GM18867 (cell line): Measurements from ENCODE around the gene CALCOCO1.

ENCODE experiments used
- ATAC-seq: cut with Tn5 transposase; IDR thresholded peaks from one replicate; pipeline ENCODE4 v1.9.1; 2021; ENCODE audit warnings: mild to moderate bottlenecking, moderate library complexity; ENCODE audit not compliant: unreplicated experiment

CALCOCO1 gene

DNA sequence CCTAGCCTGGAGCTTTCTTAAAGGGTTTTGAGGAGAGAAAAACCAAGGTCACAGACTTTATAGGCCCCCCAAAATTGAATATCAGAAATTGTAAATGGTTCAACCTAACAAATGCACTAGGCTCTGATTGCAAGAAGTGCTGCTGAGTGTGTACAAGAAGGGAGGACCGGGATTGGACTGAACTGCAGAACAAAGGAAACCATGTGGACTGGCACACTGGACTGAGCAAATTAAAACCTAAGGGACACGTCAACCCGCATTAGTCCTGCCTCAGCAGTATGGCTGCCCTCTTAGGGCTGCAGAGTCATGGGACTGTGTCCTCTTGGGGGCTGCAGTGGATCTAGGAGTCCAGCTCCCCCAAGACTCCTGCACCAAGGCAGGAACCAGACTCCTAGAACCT lies 25.4 kb upstream of the CALCOCO1 start:
- no peak for ATAC-seq

DNA sequence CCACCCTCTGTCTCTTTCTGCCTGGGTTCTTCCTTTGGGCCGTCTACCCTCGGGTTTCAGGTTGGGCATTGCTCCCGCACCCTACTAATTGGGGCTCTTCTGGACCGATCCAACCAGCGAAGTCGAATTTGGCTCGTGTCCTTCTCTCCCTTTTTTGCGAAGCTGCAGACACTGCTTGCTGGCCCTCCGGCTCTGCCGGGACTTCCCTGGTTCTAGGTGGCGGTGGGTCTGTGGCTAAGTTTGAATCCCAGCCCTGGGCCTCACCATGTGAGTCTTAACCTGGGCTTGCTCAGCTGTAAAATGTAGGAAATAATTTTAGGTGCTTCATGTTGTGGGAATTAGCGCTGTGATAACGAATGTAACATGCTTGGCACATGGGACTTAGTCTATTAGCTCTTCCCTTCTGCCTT lies 24.9 kb upstream of the CALCOCO1 start:
- ATAC-seq: no peak

DNA sequence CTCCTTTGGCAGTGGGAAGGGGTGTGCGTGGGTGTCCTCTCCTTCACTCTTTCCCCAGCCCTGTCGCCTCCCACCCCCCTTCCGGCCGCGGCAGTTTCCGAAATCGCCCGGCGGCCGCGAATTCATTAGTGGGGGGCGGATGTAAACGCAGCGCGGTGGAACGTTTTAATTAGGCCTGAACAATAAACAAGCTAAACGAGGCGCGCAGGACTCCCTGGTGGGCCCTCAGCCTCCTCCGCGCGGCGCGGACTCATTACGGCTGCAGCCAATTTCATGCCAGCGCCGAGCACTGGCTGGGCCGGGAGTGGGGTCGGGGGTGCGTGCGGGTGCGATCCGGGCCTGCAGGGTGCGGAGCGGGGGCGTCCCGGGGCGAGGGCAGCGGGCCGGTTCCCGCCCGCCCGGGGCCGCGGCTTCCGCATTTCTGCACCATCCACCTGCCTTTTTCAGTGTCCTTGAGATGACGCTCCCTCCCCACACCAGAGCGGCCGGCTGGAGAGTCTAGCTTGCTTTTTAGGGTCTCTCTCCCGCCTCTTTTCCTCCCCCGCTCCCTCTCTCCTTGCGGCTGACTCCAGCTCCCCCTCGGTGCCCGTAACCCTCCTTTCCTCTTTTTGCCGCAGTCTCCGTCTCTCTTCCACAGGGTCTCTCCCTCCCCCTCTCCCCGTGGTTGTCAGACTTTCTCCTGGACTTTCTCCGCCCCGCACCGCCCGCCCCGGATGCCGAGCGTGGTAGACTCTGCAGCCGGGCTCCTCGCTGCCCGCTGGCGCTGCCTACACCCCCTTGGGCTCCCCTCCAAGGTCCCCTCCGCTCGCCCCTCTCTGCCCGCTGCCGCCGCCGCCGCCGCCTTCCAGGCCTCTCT lies 24.3 kb upstream of the CALCOCO1 start, which contains the start of gene CISTR:
Gene CISTR (minus strand): TSS at position 644 of the 856 bp plus-strand sequence.
- peak; percentile 33 for ATAC-seq

DNA sequence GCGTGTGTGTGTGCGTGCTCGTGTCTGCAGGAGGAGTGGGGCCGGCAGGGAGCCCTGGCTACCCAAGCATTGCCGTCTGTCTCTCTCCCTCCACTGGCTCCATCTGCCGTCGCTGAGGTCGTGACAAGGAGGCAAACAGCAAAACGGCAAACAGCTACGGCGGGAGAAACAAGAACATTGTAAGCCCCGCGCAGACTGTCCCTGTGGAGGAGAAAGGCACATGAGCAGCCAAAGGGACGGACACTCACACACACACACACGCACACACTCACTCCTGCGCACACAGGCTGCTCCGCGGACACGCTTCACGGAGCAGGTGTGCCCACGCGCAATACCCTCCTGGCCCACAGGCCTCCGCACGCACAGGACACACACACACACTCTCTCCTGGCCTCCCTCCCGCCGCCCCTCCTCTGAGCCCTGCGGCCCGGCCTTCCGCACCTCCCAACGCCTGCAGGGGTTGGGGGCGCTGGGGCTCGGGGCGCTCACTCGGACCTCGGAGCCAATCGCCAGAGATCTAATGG lies 23.6 kb upstream of the CALCOCO1 start:
- peak; percentile 27 for ATAC-seq

DNA sequence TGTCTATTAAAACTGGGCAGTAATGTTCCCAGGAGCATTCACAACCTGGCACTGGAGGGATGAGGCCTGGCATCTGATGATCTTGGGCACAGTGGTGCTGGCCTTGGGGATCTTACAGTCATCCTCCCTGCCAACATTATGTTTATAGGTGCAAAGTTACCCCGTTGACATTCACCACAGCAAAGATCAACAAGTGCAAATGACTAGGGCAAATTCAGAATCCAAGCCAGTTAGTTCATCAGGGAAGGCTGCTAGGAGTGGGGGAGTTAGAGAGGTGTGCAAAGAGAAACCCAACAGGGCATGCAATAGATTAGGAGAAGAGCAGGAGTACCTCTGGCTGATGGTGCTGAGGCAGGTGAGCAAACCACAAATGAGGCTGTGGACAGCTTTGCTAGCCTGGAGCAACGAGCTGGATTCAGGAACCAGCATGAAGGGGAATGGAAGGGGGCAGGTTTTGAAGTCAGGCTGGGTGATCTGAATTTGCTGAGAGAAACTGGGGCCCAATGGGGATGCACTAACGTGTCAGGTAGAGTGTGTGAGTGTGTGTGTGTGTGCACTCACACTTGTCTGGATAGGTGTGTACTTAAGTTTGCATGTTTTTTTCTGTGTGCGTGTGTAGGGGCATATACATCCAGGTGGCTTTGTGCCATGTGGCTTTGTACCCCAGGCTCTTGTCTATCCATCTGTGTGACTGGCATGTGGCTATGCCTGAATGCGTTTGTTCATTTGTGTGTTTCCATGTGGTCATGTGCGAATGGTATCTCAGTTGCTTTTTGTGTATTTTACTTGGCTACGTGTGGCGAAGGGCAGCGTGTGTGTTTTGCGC lies 22.9 kb upstream of the CALCOCO1 start:
- no peak for ATAC-seq

DNA sequence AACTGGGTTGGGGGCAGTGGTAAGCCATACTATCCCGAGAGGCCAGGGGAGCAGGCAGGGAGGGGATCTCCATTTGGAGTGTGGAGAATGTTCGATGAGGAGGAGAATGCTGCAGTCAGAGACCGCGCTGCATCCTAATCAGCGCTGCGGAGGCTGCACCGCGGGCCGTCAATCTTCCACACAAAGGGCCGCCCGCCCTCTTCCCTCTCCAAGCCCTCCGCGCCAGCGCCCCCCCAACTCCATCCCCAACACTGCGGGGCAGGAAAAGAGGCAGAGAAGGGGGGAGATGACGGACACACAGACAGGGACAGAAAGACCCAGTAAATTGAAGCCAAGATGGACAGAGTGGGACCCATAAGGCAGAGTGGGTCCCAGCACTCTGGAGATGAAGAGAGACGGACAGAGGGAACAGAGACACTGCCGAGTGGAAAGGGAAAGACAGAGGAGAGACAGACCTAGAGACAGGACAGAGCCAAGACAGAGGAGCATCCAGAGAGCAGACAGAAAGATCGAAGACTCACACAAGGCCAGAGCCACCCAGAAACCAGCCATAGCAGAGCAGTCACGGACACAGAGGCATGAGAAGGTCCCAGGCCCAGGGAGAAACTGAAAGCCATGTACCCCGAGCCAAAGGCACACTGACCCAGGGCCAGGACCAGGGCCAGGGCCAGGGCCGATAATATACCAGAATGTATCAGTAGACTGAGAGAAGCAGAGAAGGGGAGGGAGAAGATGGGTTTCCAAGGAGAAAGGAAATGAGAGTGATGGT lies 21.0 kb upstream of the CALCOCO1 start:
- no peak for ATAC-seq

DNA sequence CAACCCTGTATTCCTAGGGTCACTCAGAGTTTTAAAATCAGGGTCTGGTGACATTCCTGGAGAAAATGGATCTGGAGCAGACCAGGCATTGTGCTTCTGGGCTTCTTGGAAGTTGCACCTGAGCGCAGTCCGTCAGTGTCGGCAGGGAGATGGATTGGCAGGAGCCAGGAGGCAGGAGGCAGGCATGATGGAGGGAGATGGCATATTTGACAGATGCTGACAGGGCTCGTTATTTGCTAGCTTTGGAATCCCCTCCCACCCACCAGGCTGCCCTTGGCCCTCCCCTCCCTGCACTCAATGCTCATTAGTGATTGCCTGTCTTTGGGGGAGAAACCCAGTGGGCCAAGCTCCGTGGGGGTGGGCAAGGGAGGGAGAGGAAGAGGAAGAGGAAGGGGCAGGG lies 19.8 kb upstream of the CALCOCO1 start:
- ATAC-seq: no peak

DNA sequence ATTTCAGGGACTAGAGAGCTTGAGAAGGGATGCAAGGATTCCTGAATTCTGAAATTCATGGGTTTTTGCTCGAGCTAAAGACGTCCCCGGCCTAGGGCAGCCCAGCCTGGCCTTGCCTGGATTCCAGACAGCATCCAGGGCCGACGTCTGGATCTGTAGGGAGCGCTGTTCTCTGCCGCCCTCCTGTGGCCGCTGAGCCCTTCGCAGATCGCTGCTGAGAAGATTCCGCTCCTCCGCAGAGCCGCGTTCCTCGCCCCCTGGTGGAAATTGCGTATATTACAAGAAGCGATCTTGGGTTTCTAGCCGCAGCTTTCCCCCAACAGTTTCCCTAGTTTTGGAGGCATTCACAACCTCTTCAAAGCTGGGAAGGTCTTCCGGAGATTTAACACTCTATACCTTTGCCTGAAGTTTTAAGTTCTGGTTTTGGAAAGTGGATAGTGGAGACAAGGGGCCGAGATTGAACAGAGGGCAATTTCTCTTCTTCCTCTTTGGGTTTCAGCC lies 19.4 kb upstream of the CALCOCO1 start:
- ATAC-seq: peak; percentile 44

DNA sequence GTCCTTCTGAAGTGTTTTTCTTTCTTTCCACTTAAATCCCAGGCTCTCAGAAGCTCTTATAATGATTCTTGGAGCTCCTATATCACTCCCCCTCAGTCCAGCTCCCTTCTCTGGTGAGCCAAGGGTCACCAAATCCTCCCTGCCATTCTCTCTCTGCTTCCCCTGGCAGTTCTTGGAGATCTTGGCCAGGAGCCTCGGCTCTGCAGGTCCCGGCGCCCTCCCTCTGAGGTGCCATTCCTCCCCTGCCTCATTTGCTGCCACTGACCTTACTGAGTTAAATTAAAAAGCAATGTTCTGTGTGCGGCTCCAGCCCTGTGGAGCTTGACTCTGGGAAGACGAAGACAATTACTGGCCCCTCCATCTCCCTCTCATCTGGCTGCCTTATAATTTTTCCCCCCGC lies 17.5 kb upstream of the CALCOCO1 start:
- ATAC-seq: no peak

DNA sequence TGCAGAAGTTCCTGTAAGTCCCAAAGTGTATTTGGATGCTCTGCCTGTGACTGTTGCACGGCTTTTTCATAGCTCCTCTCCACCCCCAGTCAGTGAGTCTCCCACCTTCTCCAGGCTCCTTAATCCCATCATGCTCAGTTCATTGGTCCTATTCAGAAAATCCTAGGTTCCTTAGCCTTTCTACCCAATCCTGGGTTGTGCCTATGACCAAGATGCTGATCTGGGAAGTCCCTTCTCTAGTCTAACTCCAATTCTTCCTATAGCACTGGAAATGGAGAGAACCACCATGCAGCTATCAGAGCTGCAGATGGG lies 16.8 kb upstream of the CALCOCO1 start:
- no peak for ATAC-seq

DNA sequence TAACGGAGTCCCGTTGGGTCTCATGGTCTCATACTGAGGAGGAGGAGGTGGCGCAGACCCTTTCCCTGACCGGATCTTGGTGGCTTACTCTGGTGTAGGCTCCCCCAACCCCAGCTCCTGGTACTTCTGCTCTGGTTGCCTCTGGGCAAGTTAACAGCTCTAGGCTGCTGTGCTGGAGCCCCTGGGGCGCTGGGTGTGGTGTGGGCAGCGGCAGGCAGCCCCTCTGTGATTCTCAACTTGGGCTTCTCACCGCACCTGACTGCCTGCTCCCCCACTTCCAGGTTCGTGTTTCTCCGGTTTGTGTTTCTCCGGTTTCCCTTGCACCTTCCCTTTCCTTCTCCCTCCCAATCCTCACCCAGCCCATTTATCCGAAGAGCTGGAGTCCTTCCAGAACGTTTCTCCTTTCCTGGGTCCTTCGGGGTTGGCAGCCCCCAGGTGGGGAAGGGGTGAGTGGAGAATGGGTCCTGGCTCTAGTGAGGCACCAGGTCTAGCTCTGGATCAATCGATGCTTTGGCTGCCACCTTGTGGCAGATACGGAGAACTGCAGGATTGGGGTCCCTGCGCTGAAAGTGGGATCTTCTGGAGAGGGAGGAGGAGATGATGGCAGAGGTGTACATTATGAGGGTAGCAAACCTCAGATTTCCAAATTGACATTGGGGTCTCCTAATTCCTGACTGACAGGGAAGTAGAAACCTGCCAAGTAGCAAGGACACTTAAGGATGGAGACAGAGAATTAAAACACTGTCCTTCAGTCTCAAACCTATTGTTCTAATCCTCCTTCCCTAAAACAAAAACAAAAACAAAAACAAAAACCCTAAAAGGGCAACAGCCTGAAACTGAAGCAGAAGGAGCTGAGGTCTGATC lies 16.2 kb upstream of the CALCOCO1 start:
- ATAC-seq: no peak

DNA sequence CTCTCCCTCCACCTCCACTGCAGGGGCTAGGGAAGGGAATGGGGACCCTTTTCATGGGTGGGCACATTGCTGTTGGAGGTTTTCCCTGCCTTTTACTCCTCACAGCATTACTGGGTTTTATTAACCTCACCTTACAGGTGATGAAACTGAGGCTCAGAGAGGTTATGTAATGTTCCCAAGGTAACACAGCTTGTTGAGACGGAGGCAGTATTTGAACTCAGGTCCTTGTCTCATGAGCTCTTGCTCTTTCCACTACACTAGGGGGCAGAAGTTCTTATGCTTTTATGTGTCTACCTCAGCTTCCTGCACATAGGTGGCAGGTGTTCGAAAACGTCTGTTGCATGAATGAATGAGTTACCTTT lies 12.9 kb upstream of the CALCOCO1 start:
- no peak for ATAC-seq

DNA sequence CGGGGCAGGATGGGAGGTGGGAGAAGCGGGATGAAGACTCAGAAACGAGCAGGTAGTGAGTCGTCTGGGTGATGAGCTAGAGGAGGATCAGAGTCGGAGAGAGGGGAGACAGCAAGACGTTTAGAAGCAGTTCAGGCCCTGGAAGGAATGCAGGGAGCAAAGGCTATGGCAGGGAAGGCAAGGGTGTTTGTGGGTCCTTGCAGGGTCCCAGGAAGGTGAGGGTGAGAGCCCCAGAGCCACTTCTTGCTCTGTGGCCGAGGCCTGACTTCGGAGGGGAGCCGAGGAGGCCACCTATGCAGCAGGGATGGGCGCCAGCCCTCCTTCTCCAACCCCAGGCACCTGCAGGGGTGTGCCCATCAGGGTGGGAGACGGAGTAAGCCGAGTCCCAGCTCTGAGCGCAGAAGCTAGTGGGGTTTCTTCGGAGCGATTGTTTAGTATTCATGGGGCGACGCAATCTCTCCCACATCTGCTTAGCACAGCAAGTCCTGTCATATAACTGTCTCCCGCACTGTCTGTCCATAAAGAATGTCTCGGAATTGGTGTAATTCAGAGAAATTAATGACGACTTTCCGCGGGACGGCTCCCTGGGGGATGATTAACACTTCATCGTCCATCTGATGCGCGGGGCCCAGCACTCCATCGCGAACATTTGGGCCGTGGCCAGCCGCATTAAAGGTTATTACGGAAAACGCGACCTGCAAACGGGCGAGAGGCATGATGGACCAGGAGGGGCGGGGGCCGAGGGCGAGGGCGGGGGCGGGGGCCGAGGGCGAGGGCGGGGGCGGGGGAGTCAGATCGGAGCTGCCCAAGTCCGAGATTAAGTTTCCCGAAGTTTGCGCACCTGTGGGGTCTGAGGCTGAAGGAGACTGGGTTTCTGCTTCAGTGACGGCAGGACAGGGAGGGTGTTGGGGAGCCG lies 12.2 kb upstream of the CALCOCO1 start:
- ATAC-seq: no peak

DNA sequence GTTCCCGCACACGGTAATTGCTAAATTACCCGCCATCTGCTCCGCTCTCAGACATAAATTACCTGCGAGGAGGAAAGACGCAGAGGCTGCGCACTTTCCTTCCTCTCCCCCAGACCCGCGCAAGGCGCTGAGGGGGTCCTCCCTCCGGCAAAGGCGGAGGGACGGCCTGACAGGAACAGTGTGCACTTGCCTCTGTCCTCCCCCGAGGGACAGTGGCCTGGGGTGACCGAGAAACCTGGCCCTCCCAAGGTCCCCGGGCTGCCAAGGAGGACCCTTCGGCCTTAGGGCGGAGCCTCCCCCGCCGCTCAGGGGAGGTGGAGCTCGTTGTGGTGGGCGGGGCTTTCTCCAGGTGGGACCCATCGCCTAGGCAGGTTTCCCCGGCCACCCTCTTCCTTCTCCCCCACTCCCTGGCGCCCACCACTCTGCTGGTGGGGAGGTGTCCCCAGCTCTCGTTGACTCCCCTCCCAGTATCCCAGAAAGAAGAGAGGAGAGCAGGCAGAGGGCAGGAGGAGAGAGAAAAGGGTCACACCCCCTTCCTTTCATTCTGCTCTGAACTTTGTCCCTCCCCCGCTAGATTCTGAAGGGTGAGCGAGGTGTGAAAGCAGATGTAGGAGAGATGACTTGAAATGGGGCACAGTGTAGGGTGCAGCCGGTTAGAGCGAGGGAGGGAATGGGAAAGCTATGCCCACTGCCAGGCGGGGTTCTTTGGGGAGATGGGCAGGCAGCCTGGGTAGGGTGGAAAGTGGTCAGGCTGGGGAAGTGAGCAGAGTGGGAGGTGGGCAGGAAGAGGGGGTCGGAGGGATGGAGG lies 11.4 kb upstream of the CALCOCO1 start:
- no peak for ATAC-seq

DNA sequence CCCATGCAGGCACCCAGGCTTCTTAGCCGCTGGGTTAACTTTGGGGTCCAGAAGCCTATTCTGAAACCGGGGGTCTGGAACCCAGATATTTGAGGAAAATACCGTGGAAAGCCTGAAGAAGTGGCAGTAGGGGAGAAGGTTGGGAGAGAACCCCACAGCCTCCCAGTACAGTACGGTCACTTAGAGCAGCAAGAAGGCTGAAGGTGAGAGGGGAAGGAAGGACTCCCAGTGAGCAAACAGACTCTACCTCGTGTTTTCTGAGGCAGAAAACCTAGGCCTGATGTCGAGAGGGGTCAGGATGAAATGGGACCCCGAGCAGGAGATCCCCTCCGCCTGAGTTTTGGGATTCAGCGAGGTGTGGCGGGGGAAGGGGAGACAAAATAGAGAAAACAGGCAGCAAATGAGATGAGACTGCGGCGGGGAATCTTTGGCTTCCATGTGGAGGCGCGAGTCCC lies 10.7 kb upstream of the CALCOCO1 start:
- ATAC-seq: no peak

DNA sequence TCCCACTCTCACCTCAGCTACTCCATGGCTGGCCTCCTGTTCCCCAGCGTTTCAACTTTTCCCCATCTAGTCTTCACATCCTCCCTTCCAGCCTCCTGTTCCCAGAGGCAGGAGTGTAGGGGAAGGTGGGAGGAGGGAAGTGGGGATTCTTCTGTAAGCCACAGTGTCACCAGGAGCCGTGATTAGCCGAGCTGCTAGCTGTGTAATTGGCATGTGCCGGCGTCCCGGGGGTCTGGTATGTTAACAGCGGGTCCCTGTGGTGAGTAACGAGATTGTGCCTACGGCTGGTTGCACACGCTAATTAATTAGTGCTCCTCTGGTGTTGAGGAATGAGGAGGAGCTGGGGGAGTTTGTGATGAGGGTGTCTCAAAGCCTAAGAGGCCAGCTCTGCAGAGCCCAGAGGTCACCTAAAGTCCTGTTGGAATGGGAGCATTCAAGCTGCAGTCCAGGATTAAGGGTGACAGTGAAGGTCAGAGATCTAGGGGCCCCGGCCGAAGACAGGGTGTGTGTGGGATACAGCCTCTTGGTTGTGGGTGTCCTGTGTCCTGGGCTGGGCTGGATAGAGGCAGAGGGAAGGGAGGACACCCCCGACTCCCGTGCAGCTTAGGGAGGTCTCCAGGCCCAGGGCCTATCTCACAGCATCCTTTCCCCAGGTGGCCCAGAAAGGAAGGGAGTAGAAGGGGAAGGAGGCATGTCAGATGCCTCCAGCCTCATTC lies 10.0 kb upstream of the CALCOCO1 start:
- no peak for ATAC-seq

DNA sequence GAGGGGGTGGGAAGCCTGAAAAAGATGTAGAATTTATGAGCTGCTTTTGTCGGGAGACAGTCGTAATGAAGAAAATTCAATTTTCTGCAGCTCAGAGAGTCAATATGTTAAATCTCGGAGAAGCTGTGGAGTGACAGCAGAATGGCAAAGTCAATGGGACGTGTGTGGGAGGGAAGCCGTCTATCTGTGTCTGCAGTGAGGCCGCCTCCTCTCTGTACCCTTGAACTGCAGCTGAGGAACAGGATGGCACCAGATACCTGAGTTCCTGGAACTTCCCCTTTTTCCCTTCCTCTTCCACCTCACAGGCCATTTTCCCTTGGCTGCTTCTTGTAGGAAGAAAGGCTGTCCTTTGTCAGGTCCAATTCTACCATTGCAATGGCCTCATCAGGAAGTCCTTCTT lies 9.3 kb upstream of the CALCOCO1 start:
- ATAC-seq: no peak

DNA sequence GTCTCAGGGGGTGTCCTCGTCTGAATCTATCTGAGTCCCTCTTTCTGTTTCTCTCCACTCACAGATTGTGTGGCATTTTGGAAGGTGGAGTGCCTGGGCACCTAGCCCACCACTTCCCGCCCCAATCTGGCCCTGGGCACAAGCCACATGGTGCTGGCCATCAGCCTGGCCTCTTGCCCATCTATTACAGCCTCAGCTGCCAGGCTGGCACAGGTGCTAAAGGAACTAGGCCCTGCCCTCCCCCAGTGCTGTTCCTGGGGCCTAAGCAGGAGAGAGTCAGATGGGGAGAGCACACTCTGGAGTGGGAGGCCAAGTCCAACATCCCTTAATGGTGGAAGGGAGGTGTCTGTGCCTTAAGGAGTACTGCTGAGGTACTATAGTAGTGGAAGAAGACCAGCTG lies 8.3 kb upstream of the CALCOCO1 start:
- no peak for ATAC-seq
